ENCODE data around the gene SH2D6. TPM values are rescaled to one million over a fixed set of nuclear protein-coding genes. Genes with fewer than 3 reads are reported as not detected.

The SH2D6 gene
- total and polyA plus RNA-seq, 2 of the 8 experiments (the other 6 are each of a cell fraction or from before 2014, with no cell fraction given): 0.42 TPM; not detected in 1

GRCh38 chr2:85457043-85457442 lies 38.5 kb downstream of the SH2D6 start (continued):
- no peak for TF ChIP-seq RXRA (IDR thresholded peaks at IDR 0.05; ENCODE audit: insufficient read depth, low read depth, low read length)
- TF ChIP-seq TAF7 (optimal IDR thresholded peaks at IDR 0.05; ENCODE audit: borderline replicate concordance, low read depth, low read length): no peak
- TF ChIP-seq MAX (IDR thresholded peaks at IDR 0.05): no peak
- no peak for TF ChIP-seq SP1 (IDR thresholded peaks at IDR 0.05; ENCODE audit: low read depth, low read length)

Data from H1 (cell line).